ENCODE measurements around the gene PNMA6F. TPM values are rescaled to one million over a fixed set of nuclear protein-coding genes. Genes with fewer than 3 reads are reported as not detected.

PNMA6F gene
- not detected for total RNA-seq

GRCh38 chrX:153321381-153322124 lies at the start of gene PNMA6F:
PNMA6F (minus strand) TSS chrX:153321767; CDS start chrX:153320674, 1,093 bp downstream.
- ATAC-seq (peak; percentile 32), DNase-seq (ENCODE audit: low spot score) (no peak)

- ATAC-seq, result no peak
- DNase-seq (ENCODE audit: low spot score), result no peak
Measured at GRCh38 chrX:153371256-153371655, 49.7 kb upstream of the PNMA6F start.

GRCh38 chrX:153370293-153371055 lies 48.9 kb upstream of the PNMA6F start:
- no peak for DNase-seq (ENCODE audit: low spot score)
- no peak for ATAC-seq

- DNase-seq (ENCODE audit: low spot score), result no peak
- ATAC-seq, result peak; percentile 74
Measured at GRCh38 chrX:153366878-153367538, 45.4 kb upstream of the PNMA6F start.

GRCh38 chrX:153366119-153366518 lies 44.6 kb upstream of the PNMA6F start:
- ATAC-seq, result no peak

GRCh38 chrX:153365670-153366069 lies 44.1 kb upstream of the PNMA6F start:
- ATAC-seq (no peak), DNase-seq (ENCODE audit: low spot score) (no peak)

More at GRCh38 chrX:153366119-153366518, 44.6 kb upstream of the PNMA6F start:
- DNase-seq (ENCODE audit: low spot score), result no peak

GRCh38 chrX:153361781-153362397 lies 40.3 kb upstream of the PNMA6F start:
- no peak for DNase-seq (ENCODE audit: low spot score)
- peak; percentile 51 for ATAC-seq

- ATAC-seq (peak; percentile 40), DNase-seq (ENCODE audit: low spot score) (no peak)
Measured at GRCh38 chrX:153357877-153358276, 36.3 kb upstream of the PNMA6F start.

GRCh38 chrX:153353416-153353815 lies 31.8 kb upstream of the PNMA6F start:
- no peak for DNase-seq (ENCODE audit: low spot score)
- ATAC-seq, result peak; percentile 52

- DNase-seq (ENCODE audit: low spot score), result no peak
- ATAC-seq, result no peak
Measured at GRCh38 chrX:153352858-153353257, 31.3 kb upstream of the PNMA6F start.

GRCh38 chrX:153351981-153352380 lies 30.4 kb upstream of the PNMA6F start:
- DNase-seq (ENCODE audit: low spot score) (no peak), ATAC-seq (no peak)

- ATAC-seq, result no peak
- no peak for DNase-seq (ENCODE audit: low spot score)
Measured at GRCh38 chrX:153349952-153350351, 28.4 kb upstream of the PNMA6F start.

GRCh38 chrX:153348421-153348820 lies 26.9 kb upstream of the PNMA6F start:
- ATAC-seq (no peak), DNase-seq (ENCODE audit: low spot score) (no peak)

- DNase-seq (ENCODE audit: low spot score) (no peak), ATAC-seq (no peak)
Measured at GRCh38 chrX:153347530-153347929, 26.0 kb upstream of the PNMA6F start.

- DNase-seq (ENCODE audit: low spot score) (no peak), ATAC-seq (no peak)
Measured at GRCh38 chrX:153343674-153344073, 22.1 kb upstream of the PNMA6F start.

GRCh38 chrX:153342762-153343558 lies 21.4 kb upstream of the PNMA6F start:
- ATAC-seq (no peak), DNase-seq (ENCODE audit: low spot score) (no peak)

GRCh38 chrX:153340111-153340510 lies 18.5 kb upstream of the PNMA6F start:
- ATAC-seq (no peak), DNase-seq (ENCODE audit: low spot score) (no peak)

- ATAC-seq (no peak), DNase-seq (ENCODE audit: low spot score) (no peak)
Measured at GRCh38 chrX:153339662-153340061, 18.1 kb upstream of the PNMA6F start.

- ATAC-seq (no peak), DNase-seq (ENCODE audit: low spot score) (no peak)
Measured at GRCh38 chrX:153338836-153339235, 17.3 kb upstream of the PNMA6F start.

GRCh38 chrX:153336988-153337387 lies 15.4 kb upstream of the PNMA6F start:
- ATAC-seq (no peak), DNase-seq (ENCODE audit: low spot score) (no peak)

All from left lobe of liver (tissue), 2 donors.